Astrocyte (in vitro differentiated cells and primary cell): ENCODE measurements around the gene SPTBN5.

Source experiments
- CTCF ChIP-seq: IDR thresholded peaks from 2 replicates; pipeline ENCODE4 v1.5.1; 2011; ENCODE audit warnings: low read depth, mild to moderate bottlenecking, inconsistent platforms, low read length, moderate library complexity; ENCODE audit not compliant: insufficient read depth
- EZH2 ChIP-seq: IDR thresholded peaks from 2 replicates; pipeline ENCODE4 v1.6.1; 2012; ENCODE audit warnings: mild to moderate bottlenecking, low read length, inconsistent platforms; ENCODE audit not compliant: insufficient read depth

GRCh38 chr15:41879321-41879845, 14.5 kb downstream of the SPTBN5 start:
- TF ChIP-seq EZH2 = no peak
- no peak for TF ChIP-seq CTCF
